Limb (tissue), 2 donors: ENCODE measurements around the gene RERE.

Experiments used
- DNase-seq, 2 donors: peaks; one replicate each; pipeline ENCODE4 v3.0.0-alpha.2; 2016; ENCODE audit errors: extremely low spot score in 2 of 2

The RERE gene

DNA sequence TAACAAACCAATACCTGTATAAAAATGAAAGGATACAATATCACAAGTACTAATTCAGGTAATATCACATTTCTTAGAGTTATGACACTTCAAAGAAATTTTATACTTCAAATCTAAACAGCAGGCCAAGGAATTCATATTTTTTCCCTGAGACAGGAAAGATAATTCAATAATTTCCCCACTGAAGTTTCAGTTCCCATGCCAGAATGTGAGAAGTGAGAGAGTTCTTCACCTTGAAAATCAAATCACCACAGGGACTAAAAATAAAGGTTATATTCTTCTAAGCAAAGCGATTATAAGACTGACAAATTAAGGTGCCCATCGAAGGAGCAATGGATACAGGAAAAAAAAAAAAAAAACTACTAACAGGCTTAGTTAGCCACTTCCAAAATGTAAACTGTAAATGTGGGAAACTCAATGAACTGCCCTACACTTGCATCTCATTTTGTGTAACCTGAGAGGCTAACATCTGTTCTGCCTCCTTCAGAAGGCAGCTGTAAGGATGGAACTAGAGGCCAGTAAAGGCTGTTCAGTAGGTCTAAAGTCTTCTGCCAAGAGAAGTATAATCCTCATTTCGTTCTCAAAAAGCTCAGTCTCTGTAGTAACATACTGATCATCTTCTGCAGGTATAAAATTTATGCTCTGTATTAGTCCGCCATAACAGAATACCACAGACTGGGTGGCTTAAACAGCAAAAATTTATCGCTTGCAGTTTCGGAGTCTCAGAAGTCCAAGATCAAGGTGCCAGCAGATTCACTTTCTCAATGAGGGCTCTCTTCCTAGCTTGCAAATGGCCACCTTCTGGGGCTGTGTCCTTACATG lies 127.8 kb downstream of the RERE start:
- DNase-seq, result no peak

- DNase-seq, result no peak
These were observed 129.9 kb downstream of the RERE start for GRCh38 chr1:8687538-8687937.

- DNase-seq, result no peak
These were observed 130.4 kb downstream of the RERE start for GRCh38 chr1:8687039-8687438.

GRCh38 chr1:8685463-8685862 lies 132.0 kb downstream of the RERE start:
- no peak for DNase-seq

- DNase-seq, result no peak
These were observed 132.8 kb downstream of the RERE start for GRCh38 chr1:8684590-8684989.

GRCh38 chr1:8682573-8682972 lies 134.9 kb downstream of the RERE start:
- DNase-seq, result no peak

GRCh38 chr1:8681911-8682310 lies 135.5 kb downstream of the RERE start:
- no peak for DNase-seq

GRCh38 chr1:8680664-8681650 lies 136.5 kb downstream of the RERE start:
- DNase-seq, result no peak

GRCh38 chr1:8679929-8680663 lies 137.3 kb downstream of the RERE start:
- no peak for DNase-seq

DNA sequence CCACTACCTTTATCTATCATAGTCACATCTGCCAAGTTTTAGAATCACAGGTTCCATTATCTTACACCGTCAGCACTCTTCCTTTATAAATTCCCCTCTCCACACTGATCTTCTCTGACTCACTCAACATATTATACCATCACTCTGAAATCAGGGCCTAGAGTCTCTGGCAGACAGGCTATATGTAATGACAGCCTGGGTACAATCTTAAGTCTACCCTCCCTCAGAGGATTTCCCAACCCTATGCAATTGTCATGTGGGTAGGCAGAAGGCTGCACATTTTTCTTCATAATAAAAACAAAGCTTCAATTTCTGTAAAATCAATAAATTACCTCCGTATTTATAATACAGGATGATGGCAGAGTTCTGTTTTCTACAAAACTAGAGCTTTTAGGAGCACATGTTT lies 138.0 kb downstream of the RERE start:
- no peak for DNase-seq

GRCh38 chr1:8678673-8679394 lies 138.6 kb downstream of the RERE start:
- DNase-seq, result no peak

GRCh38 chr1:8677782-8678181 lies 139.7 kb downstream of the RERE start:
- no peak for DNase-seq

DNA sequence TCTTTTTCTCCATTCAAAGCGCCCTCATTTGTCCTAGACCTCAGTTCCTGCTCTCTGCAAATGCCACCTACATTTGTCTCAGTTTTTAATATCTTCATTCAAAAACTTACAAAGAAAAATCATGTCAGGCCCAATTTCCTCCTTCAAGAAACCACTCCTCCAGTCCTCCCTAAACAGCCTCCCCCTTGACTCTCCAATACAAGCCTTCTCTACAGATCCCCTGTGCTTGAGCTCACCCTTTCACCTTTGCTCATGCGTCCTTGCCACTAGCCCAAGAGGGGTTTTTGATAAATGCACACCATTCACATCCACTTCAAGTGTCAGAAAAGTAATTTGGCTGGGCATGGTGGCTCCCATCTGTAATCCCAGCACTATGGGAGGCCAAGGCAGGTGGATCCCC lies 140.6 kb downstream of the RERE start:
- no peak for DNase-seq

DNA sequence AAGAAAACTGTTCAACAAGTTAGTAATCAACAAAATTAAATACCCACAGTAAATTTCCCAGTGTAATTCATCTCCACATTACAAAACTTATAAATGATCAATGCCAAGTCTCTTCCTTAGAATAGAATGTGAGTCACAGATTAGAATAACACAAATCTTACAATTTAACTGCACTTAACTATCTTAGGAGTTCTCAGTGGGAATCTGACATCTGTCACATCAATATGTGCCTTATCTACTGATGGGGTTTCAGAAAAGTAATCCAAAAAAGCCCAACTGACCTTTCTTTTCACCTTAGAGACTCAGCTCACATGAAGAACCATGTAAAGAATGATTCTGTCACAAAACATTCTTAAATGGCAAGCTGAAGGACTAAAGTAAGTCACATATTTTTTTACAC lies 141.4 kb downstream of the RERE start:
- no peak for DNase-seq

DNA sequence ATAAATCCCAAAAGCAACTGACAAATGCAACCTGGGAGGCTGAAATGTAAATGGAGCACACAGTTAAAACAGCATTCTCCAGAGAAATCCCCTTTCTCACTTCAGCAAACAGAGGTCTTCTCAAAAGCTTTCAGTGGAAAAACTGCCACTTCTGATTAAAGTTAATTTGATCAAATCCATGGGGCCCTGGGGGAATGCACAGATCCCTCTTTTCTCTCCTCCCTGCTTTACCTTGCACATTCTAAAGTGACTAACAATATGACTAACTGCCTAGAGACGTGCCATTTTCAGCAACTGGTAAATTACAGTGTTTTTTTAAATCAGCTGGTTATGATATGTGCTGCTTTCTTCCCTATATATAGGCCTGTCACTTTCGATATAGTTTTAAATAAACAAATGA lies 142.5 kb downstream of the RERE start:
- no peak for DNase-seq

GRCh38 chr1:8674481-8674880 lies 143.0 kb downstream of the RERE start:
- DNase-seq, result no peak

GRCh38 chr1:8671306-8671917 lies 146.0 kb downstream of the RERE start:
- DNase-seq, result peak; percentile 37 to 75

DNA sequence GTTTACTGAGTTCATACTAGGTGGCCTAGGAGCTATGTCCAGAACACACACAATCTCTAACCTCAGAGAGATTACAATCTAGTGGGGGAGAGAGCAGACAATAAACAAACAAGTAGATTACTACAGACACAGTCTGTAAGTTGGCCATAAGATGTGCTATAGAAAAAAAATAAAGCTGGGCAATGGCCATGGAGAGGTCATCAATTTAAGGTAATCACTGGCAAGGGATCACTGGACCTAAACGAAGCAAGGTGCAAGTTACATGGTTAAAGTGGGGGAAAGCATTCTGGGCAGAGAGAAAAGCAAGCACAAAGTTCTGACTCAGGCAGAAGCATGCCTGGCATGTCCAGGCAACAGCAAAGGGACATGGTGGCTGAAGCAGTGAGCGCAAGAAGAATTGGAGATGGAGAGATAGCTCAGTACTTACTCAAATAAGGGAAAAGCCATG lies 147.0 kb downstream of the RERE start:
- DNase-seq, result no peak

DNA sequence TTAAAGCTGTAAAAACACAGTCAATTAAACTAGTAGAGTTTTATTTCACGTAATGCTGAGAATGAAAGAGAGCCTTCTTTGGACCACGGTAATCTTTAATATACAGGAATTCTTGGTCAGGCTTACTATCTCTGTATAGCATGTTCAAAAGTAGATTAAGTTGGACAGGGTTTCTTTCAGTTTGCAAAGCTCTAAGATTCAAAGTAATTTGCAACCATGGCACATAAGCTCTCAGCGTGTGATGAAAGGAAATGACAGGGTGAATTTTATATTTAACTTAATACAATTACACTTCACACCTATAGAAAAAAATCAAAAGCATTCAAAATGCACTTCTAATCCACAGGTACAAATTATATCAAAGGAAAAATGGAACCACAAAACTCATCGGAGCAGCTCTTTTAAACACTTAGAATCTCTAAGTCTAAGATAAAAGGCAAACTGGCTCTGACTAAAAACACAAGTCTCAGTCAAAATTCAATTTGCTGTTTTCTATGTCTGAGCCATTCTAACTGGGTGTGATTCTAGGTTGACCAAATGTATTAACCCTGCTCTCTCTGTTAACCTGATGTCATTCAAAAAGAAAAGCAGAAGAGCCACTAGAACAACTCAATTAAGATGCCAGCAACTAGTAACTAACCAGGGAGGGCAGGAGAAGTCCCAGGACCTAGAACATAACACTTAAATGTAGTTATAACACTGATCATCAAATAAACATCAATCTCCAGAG lies 147.7 kb downstream of the RERE start:
- DNase-seq, result no peak
